ENCODE data around the gene PXDN. TPM values are rescaled to one million over a fixed set of nuclear protein-coding genes. Genes with fewer than 3 reads are reported as not detected.

PXDN gene
- total and polyA plus RNA-seq, 9 donors, result 95.4 to 273 (median 193) TPM

- Histone ChIP-seq H3K27ac (ENCODE audit: low read length) (no peak overlapping the region), H3K4me1 (ENCODE audit: control insufficient read depth, insufficient read depth, low read length) (peaks cover 28% of the 10 kb centered on the region), H3K27me3 (ENCODE audit: control insufficient read depth, insufficient read depth, low read length) (peaks cover 6% of the 10 kb centered on the region), H3K9me3 (replicated peaks; ENCODE audit: control insufficient read depth, low read depth, low read length) (peaks cover 2% of the 10 kb centered on the region), H3K4me3 (ENCODE audit: low read length) (no peak overlapping the region), H3K36me3 (ENCODE audit: control insufficient read depth, insufficient read depth, low read length) (no peaks in the 10 kb centered on the region)
- 84% methylated on average over 23 of the region's 27 CpGs for WGBS (ENCODE audit: insufficient coverage)
- no peak for DNase-seq
Measured at GRCh38 chr2:1588051-1588977, 156.0 kb downstream of the PXDN start.

DNA sequence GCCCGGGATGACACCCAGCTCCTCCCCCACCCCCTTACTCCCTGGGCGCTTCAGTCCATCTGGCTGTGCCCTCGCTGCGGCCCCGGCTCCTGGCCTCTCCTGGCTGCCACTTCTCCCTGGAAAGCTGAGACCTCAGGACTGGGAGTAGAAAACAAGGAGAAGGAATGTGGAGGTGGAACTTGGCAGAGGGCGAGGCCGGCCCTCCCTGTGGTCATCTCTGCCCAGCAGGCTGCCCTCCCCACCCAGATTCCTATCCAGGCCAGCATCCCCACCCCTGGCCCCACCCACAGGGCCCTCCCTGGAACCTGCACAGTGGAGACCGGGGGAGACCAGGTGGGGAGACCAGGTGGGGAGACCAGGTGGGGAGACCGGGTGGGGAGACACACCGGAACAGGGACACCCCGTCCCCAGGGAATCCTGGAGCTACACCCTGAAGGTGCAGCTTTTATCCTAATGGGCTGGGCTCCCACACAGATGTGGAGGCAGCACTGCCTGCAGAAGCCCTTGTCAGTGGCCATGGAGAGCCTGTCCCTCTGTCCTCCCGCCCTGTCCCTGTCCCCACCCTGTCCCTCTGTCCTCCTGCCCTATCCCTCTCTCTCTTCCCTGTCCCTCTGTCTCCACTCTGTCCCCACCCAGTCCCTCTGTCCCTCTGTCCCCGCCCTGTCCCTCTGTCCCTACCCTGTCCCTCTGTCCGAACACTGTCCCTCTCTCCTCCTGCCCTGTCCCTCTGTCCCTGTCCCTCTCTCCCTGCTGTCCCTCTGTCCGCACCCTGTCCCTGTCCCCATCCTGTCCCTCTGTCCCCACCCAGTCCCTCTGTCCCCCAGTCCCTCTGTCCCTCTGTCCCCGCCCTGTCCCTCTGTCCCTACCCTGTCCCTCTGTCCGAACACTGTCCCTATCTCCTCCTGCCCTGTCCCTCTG is 157.1 kb downstream of the PXDN start:
- no peak overlapping the region for H3K27ac ChIP-seq (ENCODE audit: low read length)
- no peak overlapping the region for H3K4me3 ChIP-seq (ENCODE audit: low read length)
- peaks cover 2% of the 10 kb centered on the region for H3K9me3 ChIP-seq (replicated peaks; ENCODE audit: control insufficient read depth, low read depth, low read length)
- WGBS (ENCODE audit: insufficient coverage), result 76% methylated on average over 11 of the region's 17 CpGs
- peaks cover 25% of the 10 kb centered on the region for H3K4me1 ChIP-seq (ENCODE audit: control insufficient read depth, insufficient read depth, low read length)
- no peak for DNase-seq
- H3K27me3 ChIP-seq (ENCODE audit: control insufficient read depth, insufficient read depth, low read length), result peaks cover 4% of the 10 kb centered on the region
- no peaks in the 10 kb centered on the region for H3K36me3 ChIP-seq (ENCODE audit: control insufficient read depth, insufficient read depth, low read length)

DNA sequence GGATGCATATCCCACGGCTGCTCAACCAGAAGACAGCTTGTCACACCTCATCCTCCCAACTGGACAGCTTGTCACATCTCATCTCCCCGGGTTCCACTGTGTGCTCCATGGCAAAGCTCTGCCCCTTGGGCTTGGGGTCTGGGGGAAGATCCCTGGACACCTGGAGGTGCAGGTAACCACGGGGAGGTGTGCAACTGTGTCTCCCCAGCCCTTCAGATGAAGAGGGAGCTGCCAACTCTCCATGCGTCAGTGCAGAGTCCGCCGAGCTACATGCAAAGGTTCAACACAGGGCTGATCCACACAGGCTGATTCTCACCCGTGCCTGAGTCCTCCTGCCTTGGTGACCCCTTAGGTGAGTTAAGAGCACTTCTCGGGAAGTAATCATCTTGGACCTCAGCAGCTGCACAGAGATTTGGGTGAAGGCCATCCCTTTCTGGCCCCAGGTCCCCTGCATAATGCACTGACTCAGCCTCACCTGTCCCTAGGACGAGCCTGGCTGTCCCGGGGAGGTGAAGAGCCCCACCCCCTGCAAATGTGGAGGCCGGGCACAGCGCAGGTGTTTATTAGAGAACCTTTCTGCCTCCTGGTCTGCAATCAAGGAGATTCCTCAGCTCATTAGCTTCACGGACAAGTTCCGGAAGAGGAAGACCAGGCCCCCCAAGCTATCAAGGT is 157.9 kb downstream of the PXDN start:
- no peak overlapping the region for H3K4me3 ChIP-seq (ENCODE audit: low read length)
- H3K27me3 ChIP-seq (ENCODE audit: control insufficient read depth, insufficient read depth, low read length), result peaks cover 2% of the 10 kb centered on the region
- DNase-seq, result no peak
- H3K4me1 ChIP-seq (ENCODE audit: control insufficient read depth, insufficient read depth, low read length), result peaks cover 21% of the 10 kb centered on the region
- no peaks in the 10 kb centered on the region for H3K36me3 ChIP-seq (ENCODE audit: control insufficient read depth, insufficient read depth, low read length)
- H3K9me3 ChIP-seq (replicated peaks; ENCODE audit: control insufficient read depth, low read depth, low read length), result peaks cover 2% of the 10 kb centered on the region
- WGBS (ENCODE audit: insufficient coverage), result 79% methylated on average over 9 of the region's 14 CpGs
- H3K27ac ChIP-seq (ENCODE audit: low read length), result no peak overlapping the region

DNA sequence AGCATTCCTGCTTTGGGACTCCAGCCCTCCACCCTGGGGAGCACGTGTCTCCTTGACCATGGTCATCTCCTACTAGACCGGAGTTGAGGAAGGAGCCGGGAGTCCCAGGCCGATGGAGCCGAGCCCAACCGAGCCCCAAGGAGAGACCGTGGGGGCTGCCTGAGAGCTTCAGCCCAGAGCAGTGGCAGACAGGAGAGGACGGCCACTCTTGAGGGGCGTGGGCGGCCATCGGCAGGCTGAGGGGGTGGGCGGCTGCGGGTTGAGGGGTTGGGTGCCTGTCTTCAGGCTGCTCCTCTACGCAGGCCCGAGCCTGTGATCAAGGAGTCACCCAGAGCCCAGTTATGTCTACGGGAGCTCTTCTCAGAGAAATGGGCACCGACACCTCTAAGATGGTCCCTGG is 158.7 kb downstream of the PXDN start:
- Histone ChIP-seq H3K4me1 (ENCODE audit: control insufficient read depth, insufficient read depth, low read length) (peaks cover 14% of the 10 kb centered on the region), H3K9me3 (replicated peaks; ENCODE audit: control insufficient read depth, low read depth, low read length) (peaks cover 2% of the 10 kb centered on the region), H3K27me3 (ENCODE audit: control insufficient read depth, insufficient read depth, low read length) (peaks cover 2% of the 10 kb centered on the region), H3K4me3 (ENCODE audit: low read length) (no peak overlapping the region), H3K27ac (ENCODE audit: low read length) (no peak overlapping the region), H3K36me3 (ENCODE audit: control insufficient read depth, insufficient read depth, low read length) (no peaks in the 10 kb centered on the region)
- WGBS (ENCODE audit: insufficient coverage), result 86% methylated on average over 15 of the region's 17 CpGs
- DNase-seq, result no peak

- H3K36me3 ChIP-seq (ENCODE audit: control insufficient read depth, insufficient read depth, low read length), result no peaks in the 10 kb centered on the region
- no peak overlapping the region for H3K27ac ChIP-seq (ENCODE audit: low read length)
- H3K9me3 ChIP-seq (replicated peaks; ENCODE audit: control insufficient read depth, low read depth, low read length), result no peaks in the 10 kb centered on the region
- H3K4me3 ChIP-seq (ENCODE audit: low read length), result no peak overlapping the region
- no peaks in the 10 kb centered on the region for H3K27me3 ChIP-seq (ENCODE audit: control insufficient read depth, insufficient read depth, low read length)
- DNase-seq, result no peak
- peaks cover 12% of the 10 kb centered on the region for H3K4me1 ChIP-seq (ENCODE audit: control insufficient read depth, insufficient read depth, low read length)
- WGBS (ENCODE audit: insufficient coverage), result 77% methylated on average over 13 of the region's 18 CpGs
Measured at GRCh38 chr2:1584691-1585485, 159.4 kb downstream of the PXDN start.

DNA sequence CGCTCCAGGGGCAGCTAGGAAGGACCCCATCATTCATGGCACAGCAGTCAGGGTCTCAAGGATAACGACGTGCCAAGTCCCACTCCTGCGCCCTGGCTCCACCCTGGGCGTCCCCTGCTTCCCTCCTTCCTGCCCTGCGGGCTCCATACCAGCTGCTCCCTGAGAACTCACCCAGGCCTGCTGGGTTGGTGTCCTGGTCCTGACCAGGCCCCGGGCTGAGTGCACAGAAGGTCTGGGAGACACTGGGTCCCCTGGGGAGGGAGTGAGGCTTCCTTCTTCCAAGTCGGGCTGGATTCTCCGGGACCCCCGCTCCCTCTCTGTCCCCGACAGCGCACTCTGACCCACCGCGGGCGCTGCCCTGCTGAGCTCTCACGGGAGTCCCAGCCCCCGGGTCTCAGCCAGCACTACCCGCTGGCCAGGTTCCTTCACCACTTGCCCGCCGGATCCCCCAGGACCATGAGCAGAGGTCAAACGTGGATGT is 160.2 kb downstream of the PXDN start:
- no peaks in the 10 kb centered on the region for H3K9me3 ChIP-seq (replicated peaks; ENCODE audit: control insufficient read depth, low read depth, low read length)
- peaks cover 7% of the 10 kb centered on the region for H3K4me1 ChIP-seq (ENCODE audit: control insufficient read depth, insufficient read depth, low read length)
- H3K27me3 ChIP-seq (ENCODE audit: control insufficient read depth, insufficient read depth, low read length), result no peaks in the 10 kb centered on the region
- no peak overlapping the region for H3K4me3 ChIP-seq (ENCODE audit: low read length)
- DNase-seq, result no peak
- H3K36me3 ChIP-seq (ENCODE audit: control insufficient read depth, insufficient read depth, low read length), result no peaks in the 10 kb centered on the region
- WGBS (ENCODE audit: insufficient coverage), result 89% methylated on average over 6 of the region's 21 CpGs
- H3K27ac ChIP-seq (ENCODE audit: low read length), result no peak overlapping the region

DNA sequence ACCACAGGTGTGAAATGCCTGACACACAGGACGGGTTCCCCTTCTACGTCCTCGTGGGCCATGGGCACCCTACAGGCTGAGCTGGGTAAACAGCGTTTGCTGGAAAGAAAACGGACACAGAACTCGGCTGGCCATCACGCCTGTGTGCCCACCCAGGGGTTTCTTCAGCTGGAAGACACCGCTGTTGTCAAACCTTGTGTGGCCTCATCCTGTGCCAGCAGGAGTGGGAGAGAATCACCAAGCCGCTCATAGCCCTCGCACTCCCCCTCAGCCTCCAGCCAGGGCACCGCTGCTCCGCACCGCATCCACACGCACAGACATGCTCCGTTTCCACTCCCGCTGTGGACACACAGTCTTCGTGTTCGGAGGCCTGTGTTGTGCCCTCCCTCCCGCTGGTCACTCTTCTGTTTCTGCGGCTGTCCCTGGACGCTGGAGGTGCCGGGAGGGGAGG is 161.4 kb downstream of the PXDN start:
- 87% methylated on average over 20 of the region's 22 CpGs for WGBS (ENCODE audit: insufficient coverage)
- no peaks in the 10 kb centered on the region for H3K9me3 ChIP-seq (replicated peaks; ENCODE audit: control insufficient read depth, low read depth, low read length)
- H3K27ac ChIP-seq (ENCODE audit: low read length), result no peak overlapping the region
- peaks cover 7% of the 10 kb centered on the region for H3K4me1 ChIP-seq (ENCODE audit: control insufficient read depth, insufficient read depth, low read length)
- no peaks in the 10 kb centered on the region for H3K36me3 ChIP-seq (ENCODE audit: control insufficient read depth, insufficient read depth, low read length)
- H3K4me3 ChIP-seq (ENCODE audit: low read length), result no peak overlapping the region
- H3K27me3 ChIP-seq (ENCODE audit: control insufficient read depth, insufficient read depth, low read length), result no peaks in the 10 kb centered on the region
- DNase-seq, result no peak

DNA sequence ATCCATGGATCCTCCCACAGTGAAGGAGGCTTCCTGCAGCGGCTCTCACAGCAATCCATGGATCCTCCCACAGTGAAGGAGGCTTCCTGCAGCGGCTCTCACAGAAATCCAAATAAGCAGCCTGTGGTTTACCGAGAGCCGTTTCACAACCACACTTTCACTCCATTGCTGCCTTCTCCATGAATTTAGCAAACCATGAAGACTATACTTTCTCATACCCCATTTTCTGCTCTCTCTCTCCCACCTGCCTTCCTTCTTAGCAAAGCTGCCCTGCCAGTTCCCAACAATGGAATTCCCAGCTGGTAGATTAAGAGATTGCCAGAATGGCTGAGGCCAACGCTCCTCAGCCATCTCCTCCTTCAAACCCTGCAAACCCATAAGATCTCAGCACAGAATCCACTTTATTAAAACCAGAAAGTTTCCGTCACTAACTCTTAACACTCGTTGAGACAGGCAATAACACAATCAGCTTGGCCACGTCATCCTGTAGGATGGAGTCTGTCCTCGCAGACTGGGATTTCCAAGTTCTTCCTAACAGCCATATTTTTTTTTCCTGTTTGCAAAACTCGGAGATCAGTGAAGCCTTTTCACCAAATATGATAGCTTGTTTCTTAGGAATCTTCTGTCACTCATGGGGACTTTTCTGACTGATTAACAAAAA is 162.2 kb downstream of the PXDN start:
- Histone ChIP-seq H3K9me3 (replicated peaks; ENCODE audit: control insufficient read depth, low read depth, low read length) (no peaks in the 10 kb centered on the region), H3K4me1 (ENCODE audit: control insufficient read depth, insufficient read depth, low read length) (peaks cover 7% of the 10 kb centered on the region), H3K36me3 (ENCODE audit: control insufficient read depth, insufficient read depth, low read length) (no peaks in the 10 kb centered on the region), H3K27me3 (ENCODE audit: control insufficient read depth, insufficient read depth, low read length) (no peaks in the 10 kb centered on the region), H3K4me3 (ENCODE audit: low read length) (no peak overlapping the region), H3K27ac (ENCODE audit: low read length) (no peak overlapping the region)
- 43% methylated on average over 9 of the region's 10 CpGs for WGBS (ENCODE audit: insufficient coverage)
- DNase-seq, result no peak

Data from muscle of leg (tissue), 11 donors.